Stimulated activated CD8-positive, alpha-beta memory T cell treated with anti-CD3 and anti-CD28 coated beads, Interleukin-15, amount 100 ng/mL, for 24 hours (primary cell): Measurements from ENCODE around the gene ARHGEF19.
"Not testable (repeated sequence)": the region's sequence is repeated elsewhere in the genome, so short reads cannot be mapped to it uniquely, and the experiment has no call there.

ENCODE experiments used
- DNase-seq: peaks from one replicate; pipeline ENCODE4 v3.0.0-alpha.2; 2020; ENCODE audit warnings: low read depth

Gene ARHGEF19

GRCh38 chr1:16219968-16220500 lies 7.6 kb upstream of the ARHGEF19 start:
- no peak for DNase-seq

- DNase-seq: no peak
Observed at GRCh38 chr1:16218674-16219071, 6.2 kb upstream of the ARHGEF19 start.

GRCh38 chr1:16218014-16218673 lies 5.7 kb upstream of the ARHGEF19 start:
- no peak for DNase-seq

GRCh38 chr1:16217061-16217785 lies 4.8 kb upstream of the ARHGEF19 start:
- DNase-seq: peak; percentile 80

GRCh38 chr1:16215882-16216753 lies 3.7 kb upstream of the ARHGEF19 start:
- DNase-seq: no peak

- DNase-seq: not testable (repeated sequence)
Observed at GRCh38 chr1:16215240-16215639, 2.8 kb upstream of the ARHGEF19 start.

GRCh38 chr1:16213544-16213943 lies 1.1 kb upstream of the ARHGEF19 start:
- not testable (repeated sequence) for DNase-seq

GRCh38 chr1:16213013-16213412 lies 561 bp upstream of the ARHGEF19 start:
- no peak for DNase-seq

GRCh38 chr1:16211824-16212223 lies 628 bp downstream of the ARHGEF19 start:
- no peak for DNase-seq

- DNase-seq: no peak
Observed at GRCh38 chr1:16210581-16210980, 1.9 kb downstream of the ARHGEF19 start.

- DNase-seq: no peak
Observed at GRCh38 chr1:16209847-16210407, 2.5 kb downstream of the ARHGEF19 start.

GRCh38 chr1:16209132-16209846 lies 3.2 kb downstream of the ARHGEF19 start:
- DNase-seq: no peak

- DNase-seq: no peak
Observed at GRCh38 chr1:16208270-16208987, 4.0 kb downstream of the ARHGEF19 start.

- no peak for DNase-seq
Observed at GRCh38 chr1:16207318-16208269, 4.9 kb downstream of the ARHGEF19 start.

GRCh38 chr1:16206547-16207317 lies 5.7 kb downstream of the ARHGEF19 start:
- DNase-seq: peak; percentile 78

- DNase-seq: no peak
Observed at GRCh38 chr1:16205891-16206546, 6.4 kb downstream of the ARHGEF19 start.

GRCh38 chr1:16205334-16205671 lies 7.1 kb downstream of the ARHGEF19 start:
- DNase-seq: no peak

- DNase-seq: no peak
Observed at GRCh38 chr1:16204634-16205333, 7.7 kb downstream of the ARHGEF19 start.
